Astrocyte of the cerebellum (primary cell): Measurements from ENCODE around the gene CLSTN1.
"Not testable (repeated sequence)": the region's sequence is repeated elsewhere in the genome, so short reads cannot be mapped to it uniquely, and the experiment has no call there.

ENCODE experiments used
- DNase-seq: peaks from one replicate; pipeline ENCODE4 v3.0.0-alpha.2; 2011; ENCODE audit warnings: low read depth
- H3K4me3 ChIP-seq: 2 replicates; pipeline ENCODE4 v1.5.1; 2011; ENCODE audit warnings: mild to moderate bottlenecking, low read depth, low read length, moderate library complexity
- in situ Hi-C: cut with HindIII; loops from 2 replicates; pipeline ENCODE4 v1.10.0; 2017; ENCODE audit warnings: low sequenced_read_pairs
- TF ChIP-seq, protein P1 (sequence below): IDR thresholded peaks from 2 replicates; pipeline ENCODE4 v1.5.1; 2012; ENCODE audit warnings: low read length, low read depth, moderate library complexity, mild to moderate bottlenecking; ENCODE audit errors: missing control alignments

Gene CLSTN1

GRCh38 chr1:9808459-9808858 is 15.3 kb downstream of the CLSTN1 start:
- DNase-seq: no peak
- TF ChIP-seq, protein P1, sequence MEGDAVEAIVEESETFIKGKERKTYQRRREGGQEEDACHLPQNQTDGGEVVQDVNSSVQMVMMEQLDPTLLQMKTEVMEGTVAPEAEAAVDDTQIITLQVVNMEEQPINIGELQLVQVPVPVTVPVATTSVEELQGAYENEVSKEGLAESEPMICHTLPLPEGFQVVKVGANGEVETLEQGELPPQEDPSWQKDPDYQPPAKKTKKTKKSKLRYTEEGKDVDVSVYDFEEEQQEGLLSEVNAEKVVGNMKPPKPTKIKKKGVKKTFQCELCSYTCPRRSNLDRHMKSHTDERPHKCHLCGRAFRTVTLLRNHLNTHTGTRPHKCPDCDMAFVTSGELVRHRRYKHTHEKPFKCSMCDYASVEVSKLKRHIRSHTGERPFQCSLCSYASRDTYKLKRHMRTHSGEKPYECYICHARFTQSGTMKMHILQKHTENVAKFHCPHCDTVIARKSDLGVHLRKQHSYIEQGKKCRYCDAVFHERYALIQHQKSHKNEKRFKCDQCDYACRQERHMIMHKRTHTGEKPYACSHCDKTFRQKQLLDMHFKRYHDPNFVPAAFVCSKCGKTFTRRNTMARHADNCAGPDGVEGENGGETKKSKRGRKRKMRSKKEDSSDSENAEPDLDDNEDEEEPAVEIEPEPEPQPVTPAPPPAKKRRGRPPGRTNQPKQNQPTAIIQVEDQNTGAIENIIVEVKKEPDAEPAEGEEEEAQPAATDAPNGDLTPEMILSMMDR: no peak
- in situ Hi-C loops: loop anchor here (25.0 kb wide), 1 partner anchor 171 kb away; no protein-coding TSS in a partner anchor
- no peak overlapping the region for H3K4me3 ChIP-seq

GRCh38 chr1:9807541-9807940 is 16.2 kb downstream of the CLSTN1 start:
- in situ Hi-C loops: loop anchor here (25.0 kb wide), 1 partner anchor 170 kb away; no protein-coding TSS in a partner anchor
- no peak for DNase-seq
- no peak overlapping the region for H3K4me3 ChIP-seq
- TF ChIP-seq, protein P1: no peak

DNA sequence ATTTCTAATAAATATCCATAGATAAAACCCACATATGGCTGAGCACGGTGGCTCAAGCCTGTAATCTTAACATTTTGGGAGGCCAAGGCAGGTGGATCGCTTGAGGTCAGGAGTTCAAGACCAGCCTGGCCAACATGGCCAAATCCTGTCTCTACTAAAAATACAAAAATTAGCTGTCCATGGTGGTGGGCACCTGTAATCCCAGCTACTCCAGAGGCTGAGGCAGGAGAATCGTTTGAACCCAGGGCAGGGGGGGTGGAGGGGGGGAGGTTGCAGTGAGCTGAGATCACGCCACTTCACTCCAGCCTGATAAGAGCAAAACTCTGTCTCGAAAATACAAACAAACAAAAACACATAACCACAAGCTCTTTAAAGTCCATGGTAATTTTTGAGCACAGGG is 17.8 kb downstream of the CLSTN1 start:
- DNase-seq: not testable (repeated sequence)
- in situ Hi-C loops: loop anchor here (25.0 kb wide), 1 partner anchor 169 kb away; no protein-coding TSS in a partner anchor

DNA sequence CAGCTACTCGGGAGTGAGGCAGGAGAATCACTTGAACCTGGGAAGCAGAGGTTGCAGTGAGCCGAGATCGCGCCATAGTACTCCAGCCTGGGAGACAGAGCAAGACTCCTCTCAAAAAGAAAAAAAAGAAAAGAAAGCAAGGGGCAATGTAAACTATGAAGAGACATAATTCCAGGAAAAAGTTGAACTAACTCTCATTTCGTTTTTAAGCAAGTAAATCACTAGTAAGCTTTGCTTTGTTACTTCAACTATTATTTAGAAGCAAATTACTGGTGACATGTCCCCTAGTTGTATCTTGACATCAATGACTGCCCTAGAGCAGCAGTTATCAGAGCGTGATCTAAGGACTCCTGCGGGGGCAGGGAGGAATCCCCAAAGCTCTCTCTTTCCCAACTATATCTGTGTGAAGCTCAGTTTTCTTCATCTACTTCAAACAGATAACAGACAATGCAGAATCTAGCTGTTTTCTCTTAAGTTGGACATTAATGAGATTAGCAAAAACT is 18.7 kb downstream of the CLSTN1 start:
- TF ChIP-seq, protein P1: no peak
- no peak for DNase-seq
- H3K4me3 ChIP-seq: no peak overlapping the region
- in situ Hi-C loops: loop anchor here (25.0 kb wide), 1 partner anchor 168 kb away; no protein-coding TSS in a partner anchor

More for the DNA sequence above, 17.8 kb downstream of the CLSTN1 start:
- not testable (repeated sequence) for H3K4me3 ChIP-seq

DNA sequence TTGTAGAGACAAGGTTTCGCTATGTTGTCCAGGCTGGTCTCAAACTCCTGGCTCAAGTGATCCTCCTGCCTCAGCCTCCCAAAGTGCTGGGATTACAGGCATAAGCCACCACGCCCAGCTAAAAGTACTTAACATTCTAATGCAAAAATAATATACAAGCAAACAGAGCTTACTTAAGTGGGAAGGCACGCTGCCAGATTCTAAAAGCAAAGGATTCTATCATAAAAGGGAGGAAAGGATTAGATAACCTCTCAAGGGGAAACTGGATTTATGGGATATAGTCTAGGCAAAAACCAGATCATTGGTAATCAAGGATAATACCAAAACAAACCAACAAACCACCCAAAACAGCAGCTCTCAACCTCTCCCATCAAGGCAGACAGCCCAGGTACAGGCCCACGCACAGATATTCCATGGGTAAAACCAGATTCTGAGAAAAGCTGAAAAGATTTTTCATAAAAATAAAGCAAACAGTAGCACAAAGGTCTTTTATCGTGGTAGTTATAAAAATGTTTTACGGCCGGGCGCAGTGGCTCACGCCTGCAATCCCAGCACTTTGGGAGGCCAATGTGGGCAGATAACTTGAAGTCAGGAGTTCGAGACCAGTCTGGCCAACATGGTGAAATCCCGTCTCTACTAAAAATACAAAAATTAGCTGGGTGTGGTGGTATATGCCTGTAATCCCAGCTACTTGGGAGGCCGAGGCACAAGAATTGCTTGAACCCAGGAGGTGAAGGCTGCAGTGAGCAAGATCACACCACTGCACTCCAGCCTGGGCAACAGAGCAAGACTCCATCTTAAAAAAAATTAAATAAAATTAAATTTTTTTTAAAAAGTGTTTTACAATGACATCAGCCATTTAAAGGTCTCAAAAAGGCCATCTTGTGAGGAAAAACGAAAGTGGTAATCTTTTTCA is 20.5 kb downstream of the CLSTN1 start:
- H3K4me3 ChIP-seq, DNase-seq: not testable (repeated sequence)
- in situ Hi-C loops: loop anchor here (25.0 kb wide), 1 partner anchor 166 kb away; no protein-coding TSS in a partner anchor

- in situ Hi-C loops: loop anchor here (25.0 kb wide), 1 partner anchor 165 kb away; no protein-coding TSS in a partner anchor
- TF ChIP-seq, protein P1: no peak
- no peak for DNase-seq
- no peak overlapping the region for H3K4me3 ChIP-seq
These were observed 21.9 kb downstream of the CLSTN1 start for GRCh38 chr1:9801909-9802308.

GRCh38 chr1:9798236-9799130 is 25.3 kb downstream of the CLSTN1 start:
- H3K4me3 ChIP-seq: no peak overlapping the region
- DNase-seq: no peak
- in situ Hi-C loops: no loop called here
- TF ChIP-seq, protein P1: no peak
